ENCODE measurements around the gene COX11.
A peak's percentile ranks its signal among the peaks of the same experiment; 100 is the strongest.

COX11 gene

DNA sequence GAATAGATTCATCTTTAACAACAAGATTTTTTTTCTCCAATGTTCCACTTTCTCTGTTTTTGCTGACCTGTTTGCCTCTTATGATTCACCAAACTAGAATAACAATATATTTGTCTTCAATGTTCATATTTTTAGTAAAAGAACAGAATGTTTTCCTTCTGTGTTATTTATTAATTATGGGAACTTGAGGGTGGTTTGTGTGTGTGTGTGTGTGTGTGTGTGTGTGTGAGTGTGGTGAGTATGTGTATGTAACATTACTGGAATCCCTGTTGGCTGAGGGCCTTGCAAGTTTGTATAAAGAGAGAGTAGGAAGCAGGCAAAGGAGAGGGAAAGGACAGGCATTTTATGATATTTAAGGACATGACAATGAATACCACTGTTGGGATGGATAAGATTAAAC, 13.9 kb upstream of the COX11 start:
- Histone ChIP-seq H3K9me3 (ENCODE audit: control insufficient read depth, low read length) (peaks cover 4% of the 10 kb centered on the region), H3K27ac (ENCODE audit: low read depth, low read length, severe bottlenecking) (no peak overlapping the region), H3K4me1 (ENCODE audit: control insufficient read depth, insufficient read depth, low read length, poor library complexity, severe bottlenecking) (no peaks in the 10 kb centered on the region), H3K36me3 (ENCODE audit: control insufficient read depth, insufficient read depth, low read length) (no peaks in the 10 kb centered on the region), H3K4me3 (ENCODE audit: extremely low read depth, insufficient read depth, low read length, poor library complexity, severe bottlenecking) (no peak overlapping the region)

GRCh38 chr17:54980375-54980774, 11.9 kb upstream of the COX11 start:
- Histone ChIP-seq H3K9me3 (ENCODE audit: control insufficient read depth, low read length) (peaks cover 4% of the 10 kb centered on the region), H3K4me3 (ENCODE audit: extremely low read depth, insufficient read depth, low read length, poor library complexity, severe bottlenecking) (no peak overlapping the region), H3K4me1 (ENCODE audit: control insufficient read depth, insufficient read depth, low read length, poor library complexity, severe bottlenecking) (no peaks in the 10 kb centered on the region), H3K36me3 (ENCODE audit: control insufficient read depth, insufficient read depth, low read length) (no peaks in the 10 kb centered on the region), H3K27ac (ENCODE audit: low read depth, low read length, severe bottlenecking) (no peak overlapping the region)
- 43 to 50% methylated on average over 1 to 2 of the region's 3 CpGs for WGBS, 2 experiments (ENCODE audit: insufficient coverage in 2 of 2)

- H3K27ac ChIP-seq (ENCODE audit: low read depth, low read length, severe bottlenecking), result no peak overlapping the region
Observed at GRCh38 chr17:54979657-54980056, 11.2 kb upstream of the COX11 start.

DNA sequence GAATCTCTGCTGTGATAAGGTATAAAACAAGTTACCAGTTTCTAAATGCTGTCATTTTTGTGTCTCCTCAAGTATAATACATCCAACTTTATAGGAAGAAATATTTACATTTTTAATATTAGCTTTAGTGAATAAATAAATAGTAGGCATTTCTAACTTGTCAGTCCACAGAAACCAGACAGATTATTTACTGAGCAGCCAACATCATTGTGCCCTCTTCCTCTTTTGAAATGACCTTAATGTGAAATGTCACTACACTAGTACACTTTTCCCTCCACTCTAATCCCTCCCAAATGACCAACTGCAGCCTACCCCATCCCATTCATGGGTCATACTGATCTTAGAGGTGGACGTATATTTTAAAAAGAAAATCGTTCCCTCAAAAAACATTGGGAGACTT, 9.3 kb upstream of the COX11 start:
- Histone ChIP-seq H3K4me1 (ENCODE audit: control insufficient read depth, insufficient read depth, low read length, poor library complexity, severe bottlenecking) (no peaks in the 10 kb centered on the region), H3K27ac (ENCODE audit: low read depth, low read length, severe bottlenecking) (no peak overlapping the region), H3K9me3 (ENCODE audit: control insufficient read depth, low read length) (peaks cover 4% of the 10 kb centered on the region), H3K4me3 (ENCODE audit: extremely low read depth, insufficient read depth, low read length, poor library complexity, severe bottlenecking) (no peak overlapping the region), H3K36me3 (ENCODE audit: control insufficient read depth, insufficient read depth, low read length) (no peaks in the 10 kb centered on the region)
- WGBS, 2 experiments (ENCODE audit: insufficient coverage in 2 of 2), result 100% methylated on average over 2 of the region's 2 CpGs; no CpG with 5 or more reads in 1 of the 2 experiments

More at GRCh38 chr17:54979657-54980056, 11.2 kb upstream of the COX11 start:
- peaks cover 4% of the 10 kb centered on the region for H3K9me3 ChIP-seq (ENCODE audit: control insufficient read depth, low read length)
- H3K36me3 ChIP-seq (ENCODE audit: control insufficient read depth, insufficient read depth, low read length), result no peaks in the 10 kb centered on the region
- H3K4me1 ChIP-seq (ENCODE audit: control insufficient read depth, insufficient read depth, low read length, poor library complexity, severe bottlenecking), result no peaks in the 10 kb centered on the region
- no peak overlapping the region for H3K4me3 ChIP-seq (ENCODE audit: extremely low read depth, insufficient read depth, low read length, poor library complexity, severe bottlenecking)

- no peak overlapping the region for H3K4me3 ChIP-seq (ENCODE audit: extremely low read depth, insufficient read depth, low read length, poor library complexity, severe bottlenecking)
- H3K27ac ChIP-seq (ENCODE audit: low read depth, low read length, severe bottlenecking), result no peak overlapping the region
- WGBS, 2 experiments (ENCODE audit: insufficient coverage in 2 of 2), result 84% methylated on average over 3 of the region's 3 CpGs; no CpG with 5 or more reads in 1 of the 2 experiments
- no peaks in the 10 kb centered on the region for H3K36me3 ChIP-seq (ENCODE audit: control insufficient read depth, insufficient read depth, low read length)
- H3K9me3 ChIP-seq (ENCODE audit: control insufficient read depth, low read length), result peaks cover 4% of the 10 kb centered on the region
- H3K4me1 ChIP-seq (ENCODE audit: control insufficient read depth, insufficient read depth, low read length, poor library complexity, severe bottlenecking), result no peaks in the 10 kb centered on the region
Observed at GRCh38 chr17:54976316-54976715, 7.9 kb upstream of the COX11 start.

DNA sequence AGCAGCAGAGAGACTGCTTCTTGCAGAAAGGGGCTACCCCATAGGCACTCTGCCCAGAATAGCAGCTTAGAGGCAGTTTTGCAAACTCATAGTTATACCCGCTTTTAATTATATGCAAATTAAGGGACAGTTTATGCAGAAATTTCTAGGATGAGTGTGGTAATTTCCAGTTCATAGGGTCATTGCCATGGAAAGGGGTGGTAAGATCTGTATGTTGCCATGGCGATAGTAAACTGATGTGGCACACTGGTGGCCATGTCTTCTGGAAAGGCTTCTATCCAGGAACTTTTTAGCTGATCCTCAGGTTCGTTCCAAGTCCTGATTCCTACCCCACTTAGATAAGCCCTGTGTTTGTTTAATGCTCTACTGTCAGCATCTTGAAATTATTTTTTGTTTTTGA, 6.3 kb upstream of the COX11 start:
- 100% methylated on average over 1 to 3 of the region's 3 CpGs for WGBS, 2 experiments (ENCODE audit: insufficient coverage in 2 of 2)

DNA sequence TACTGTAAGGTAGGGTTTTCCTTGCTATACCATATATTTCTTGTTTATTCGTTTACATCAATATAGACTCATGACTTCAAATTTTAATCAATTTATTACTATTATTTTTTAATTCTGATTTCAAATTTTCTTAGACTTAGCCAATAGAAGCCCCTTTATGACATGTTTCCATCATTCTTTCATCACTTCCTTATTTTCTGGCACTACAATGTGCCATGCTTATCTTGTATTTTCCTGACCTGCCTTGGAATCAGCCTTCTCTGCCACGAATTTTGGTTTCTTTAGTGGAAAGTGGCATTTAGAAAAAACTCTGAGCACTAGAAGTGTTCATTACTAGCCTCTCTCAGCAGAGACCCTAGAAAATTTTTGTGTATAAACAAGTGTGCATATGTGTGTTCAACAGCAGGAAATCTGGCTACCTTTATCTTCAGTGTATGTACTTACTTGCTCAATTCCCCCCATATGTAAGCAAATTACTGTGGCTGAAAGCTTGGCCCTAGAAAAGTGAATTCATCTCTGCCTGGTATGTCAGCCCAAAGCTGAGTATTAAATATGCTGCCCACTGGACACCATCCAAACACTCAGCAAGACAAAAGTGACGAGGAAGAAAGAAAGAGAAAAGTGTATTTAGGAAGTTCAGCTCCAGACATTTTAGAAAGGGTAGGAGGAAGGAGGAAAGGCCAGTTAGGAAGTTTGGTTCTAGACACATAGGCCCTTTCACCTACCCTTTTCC, 4.1 kb upstream of the COX11 start:
- no peaks in the 10 kb centered on the region for H3K9me3 ChIP-seq (ENCODE audit: control insufficient read depth, low read length)
- no peak overlapping the region for H3K4me3 ChIP-seq (ENCODE audit: extremely low read depth, insufficient read depth, low read length, poor library complexity, severe bottlenecking)
- H3K27ac ChIP-seq (ENCODE audit: low read depth, low read length, severe bottlenecking), result no peak overlapping the region
- WGBS, 2 experiments (ENCODE audit: insufficient coverage in 2 of 2), result 71 to 100% methylated on average over 1 of the region's 3 CpGs
- H3K4me1 ChIP-seq (ENCODE audit: control insufficient read depth, insufficient read depth, low read length, poor library complexity, severe bottlenecking), result no peaks in the 10 kb centered on the region
- peaks cover 3% of the 10 kb centered on the region for H3K36me3 ChIP-seq (ENCODE audit: control insufficient read depth, insufficient read depth, low read length)

More for the DNA sequence above, 6.3 kb upstream of the COX11 start:
- Histone ChIP-seq H3K4me3 (ENCODE audit: extremely low read depth, insufficient read depth, low read length, poor library complexity, severe bottlenecking) (no peak overlapping the region), H3K36me3 (ENCODE audit: control insufficient read depth, insufficient read depth, low read length) (peaks cover 3% of the 10 kb centered on the region), H3K27ac (ENCODE audit: low read depth, low read length, severe bottlenecking) (no peak overlapping the region), H3K9me3 (ENCODE audit: control insufficient read depth, low read length) (no peaks in the 10 kb centered on the region), H3K4me1 (ENCODE audit: control insufficient read depth, insufficient read depth, low read length, poor library complexity, severe bottlenecking) (no peaks in the 10 kb centered on the region)

DNA sequence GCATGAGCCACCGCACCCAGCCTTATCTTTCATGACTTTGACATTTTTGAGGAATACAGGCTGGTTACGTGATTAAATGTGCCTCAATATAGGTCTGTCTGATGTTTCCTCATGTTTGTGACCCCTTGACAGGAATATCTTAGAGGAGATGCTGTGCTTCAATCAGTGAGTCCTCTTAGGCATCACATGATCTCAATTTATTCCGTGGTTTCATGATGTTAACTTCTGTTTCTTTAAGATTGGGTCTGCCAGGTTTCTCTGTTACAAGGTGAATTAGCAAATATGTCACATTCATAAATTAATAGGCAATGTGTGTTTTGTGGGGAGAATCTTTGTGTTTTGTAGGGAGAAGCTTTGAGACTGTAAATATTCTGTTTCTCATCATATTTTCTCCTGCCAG, 3.4 kb upstream of the COX11 start:
- no peaks in the 10 kb centered on the region for H3K4me1 ChIP-seq (ENCODE audit: control insufficient read depth, insufficient read depth, low read length, poor library complexity, severe bottlenecking)
- peaks cover 3% of the 10 kb centered on the region for H3K36me3 ChIP-seq (ENCODE audit: control insufficient read depth, insufficient read depth, low read length)
- no peak overlapping the region for H3K4me3 ChIP-seq (ENCODE audit: extremely low read depth, insufficient read depth, low read length, poor library complexity, severe bottlenecking)
- H3K9me3 ChIP-seq (ENCODE audit: control insufficient read depth, low read length), result no peaks in the 10 kb centered on the region
- WGBS, 2 experiments (ENCODE audit: insufficient coverage in 2 of 2), result 95% methylated on average over 2 of the region's 3 CpGs; no CpG with 5 or more reads in 1 of the 2 experiments
- no peak overlapping the region for H3K27ac ChIP-seq (ENCODE audit: low read depth, low read length, severe bottlenecking)

DNA sequence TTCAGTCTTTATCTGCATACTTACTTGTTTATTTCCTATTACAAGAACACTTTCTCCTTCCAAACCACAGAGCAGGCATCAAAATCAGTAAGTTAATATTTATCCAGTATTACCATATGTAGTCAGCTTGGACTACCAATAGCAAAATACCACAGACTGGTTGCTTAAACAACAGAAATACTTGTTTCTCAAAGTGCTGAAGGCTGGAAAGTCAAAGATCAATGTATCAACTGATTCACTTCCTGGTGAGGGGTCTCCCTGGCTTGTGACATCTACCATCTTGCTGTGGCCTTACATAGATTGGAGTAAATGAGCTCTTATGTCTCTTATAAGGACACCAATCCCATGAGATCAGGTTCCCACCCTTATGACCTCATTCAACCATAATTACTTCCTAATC, 2.7 kb upstream of the COX11 start:
- Histone ChIP-seq H3K4me1 (ENCODE audit: control insufficient read depth, insufficient read depth, low read length, poor library complexity, severe bottlenecking) (no peaks in the 10 kb centered on the region), H3K9me3 (ENCODE audit: control insufficient read depth, low read length) (no peaks in the 10 kb centered on the region), H3K4me3 (ENCODE audit: extremely low read depth, insufficient read depth, low read length, poor library complexity, severe bottlenecking) (no peak overlapping the region), H3K36me3 (ENCODE audit: control insufficient read depth, insufficient read depth, low read length) (peaks cover 3% of the 10 kb centered on the region), H3K27ac (ENCODE audit: low read depth, low read length, severe bottlenecking) (no peak overlapping the region)

GRCh38 chr17:54969658-54970572, 1.5 kb upstream of the COX11 start:
- Histone ChIP-seq H3K9me3 (ENCODE audit: control insufficient read depth, low read length) (no peaks in the 10 kb centered on the region), H3K27ac (ENCODE audit: low read depth, low read length, severe bottlenecking) (peak overlapping the region; percentile 84), H3K36me3 (ENCODE audit: control insufficient read depth, insufficient read depth, low read length) (peaks cover 11% of the 10 kb centered on the region), H3K4me1 (ENCODE audit: control insufficient read depth, insufficient read depth, low read length, poor library complexity, severe bottlenecking) (no peaks in the 10 kb centered on the region), H3K4me3 (ENCODE audit: extremely low read depth, insufficient read depth, low read length, poor library complexity, severe bottlenecking) (peak overlapping the region; percentile 76)
- WGBS, 2 experiments (ENCODE audit: insufficient coverage in 2 of 2), result 91 to 96% methylated on average over 3 to 5 of the region's 7 CpGs

- Histone ChIP-seq H3K9me3 (ENCODE audit: control insufficient read depth, low read length) (no peaks in the 10 kb centered on the region), H3K36me3 (ENCODE audit: control insufficient read depth, insufficient read depth, low read length) (peaks cover 20% of the 10 kb centered on the region), H3K27ac (ENCODE audit: low read depth, low read length, severe bottlenecking) (peak overlapping the region; percentile 84), H3K4me3 (ENCODE audit: extremely low read depth, insufficient read depth, low read length, poor library complexity, severe bottlenecking) (peak overlapping the region; percentile 76), H3K4me1 (ENCODE audit: control insufficient read depth, insufficient read depth, low read length, poor library complexity, severe bottlenecking) (no peaks in the 10 kb centered on the region)
- 0% methylated on average over 11 to 12 of the region's 13 CpGs for WGBS, 2 experiments (ENCODE audit: insufficient coverage in 2 of 2)
Observed at GRCh38 chr17:54968988-54969332, 506 bp upstream of the COX11 start.

All from mesodermal cell (in vitro differentiated cells).